GM19395 (cell line): ENCODE data around the gene ADTRP.

ENCODE experiments used
- ATAC-seq: cut with Tn5 transposase; IDR thresholded peaks from one replicate; pipeline ENCODE4 v1.9.1; 2021; ENCODE audit warnings: mild to moderate bottlenecking, moderate library complexity; ENCODE audit not compliant: unreplicated experiment

ADTRP gene, protein sequence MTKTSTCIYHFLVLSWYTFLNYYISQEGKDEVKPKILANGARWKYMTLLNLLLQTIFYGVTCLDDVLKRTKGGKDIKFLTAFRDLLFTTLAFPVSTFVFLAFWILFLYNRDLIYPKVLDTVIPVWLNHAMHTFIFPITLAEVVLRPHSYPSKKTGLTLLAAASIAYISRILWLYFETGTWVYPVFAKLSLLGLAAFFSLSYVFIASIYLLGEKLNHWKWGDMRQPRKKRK

DNA sequence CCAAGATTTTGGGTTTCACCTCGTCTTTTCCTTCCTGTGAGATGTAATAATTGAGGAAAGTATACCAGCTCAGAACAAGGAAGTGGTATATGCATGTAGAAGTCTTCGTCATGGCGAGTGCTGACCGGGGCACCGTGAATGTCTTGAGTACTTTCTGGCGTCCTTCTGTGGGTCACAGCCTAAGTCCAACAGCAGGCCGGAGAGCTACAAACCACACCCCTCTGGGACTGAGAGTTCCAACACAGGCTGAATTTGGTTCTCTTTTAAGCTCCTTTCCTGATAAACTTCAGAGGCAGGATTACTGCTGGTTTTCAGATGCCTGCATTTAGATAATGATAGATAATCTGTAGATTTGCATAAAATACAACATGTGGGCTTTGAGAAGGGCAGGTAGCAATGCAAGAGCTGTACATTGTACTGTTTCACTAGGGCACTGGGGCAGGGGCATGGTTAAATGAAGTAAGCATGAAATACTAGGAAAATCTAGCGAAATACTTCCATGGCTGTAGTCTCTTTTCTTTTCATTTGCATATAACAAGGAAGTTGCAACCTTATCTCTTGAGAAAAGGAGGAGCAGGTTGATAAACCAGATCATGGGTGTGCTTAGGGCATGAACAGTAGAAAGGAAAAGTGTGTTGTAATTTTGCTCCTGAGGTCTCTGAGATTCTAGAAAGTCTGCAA, at the start of gene ADTRP:
ADTRP (minus strand) TSS at position 156 of the 681 bp plus-strand sequence; CDS start at position 112, 44 bp downstream.
- ATAC-seq: no peak

DNA sequence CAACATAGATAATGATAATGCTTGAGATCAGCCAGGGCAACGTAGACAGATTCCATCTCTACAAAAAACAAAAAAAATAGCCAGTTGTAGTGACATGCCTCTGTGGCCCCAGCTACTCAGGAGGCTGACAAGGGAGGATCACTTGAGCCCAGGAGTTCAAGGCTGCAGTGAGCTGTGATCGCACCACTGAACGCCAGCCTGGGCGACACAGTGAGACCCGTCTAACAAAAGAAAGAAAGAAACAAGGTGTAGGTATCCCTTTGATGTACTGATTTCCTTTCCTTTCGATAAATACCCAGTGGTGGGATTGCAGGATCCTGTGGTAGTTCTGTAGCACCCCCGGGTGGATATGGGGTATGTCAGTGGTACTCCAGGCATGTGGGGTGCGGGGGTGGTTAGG, 48.2 kb upstream of the ADTRP start:
- ATAC-seq: no peak

DNA sequence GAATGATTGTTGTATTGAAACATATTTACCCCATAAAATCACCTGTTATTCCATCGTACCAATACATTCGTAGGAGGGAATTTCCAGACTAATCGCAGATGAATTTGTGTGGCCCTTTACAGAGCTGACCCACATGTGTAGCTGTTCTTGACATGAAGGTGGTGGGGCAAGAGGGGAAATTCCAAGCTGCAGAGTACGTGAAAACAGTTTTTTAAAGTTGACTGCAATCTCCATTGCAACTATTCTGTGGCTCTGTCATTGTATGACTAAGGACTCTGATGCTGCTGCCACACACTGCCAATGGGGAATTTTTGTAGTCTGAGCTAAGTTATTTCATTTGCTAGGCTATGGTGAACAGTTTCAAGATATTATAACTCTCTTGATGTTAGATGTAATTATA, 46.4 kb upstream of the ADTRP start:
- ATAC-seq: peak; percentile 59

DNA sequence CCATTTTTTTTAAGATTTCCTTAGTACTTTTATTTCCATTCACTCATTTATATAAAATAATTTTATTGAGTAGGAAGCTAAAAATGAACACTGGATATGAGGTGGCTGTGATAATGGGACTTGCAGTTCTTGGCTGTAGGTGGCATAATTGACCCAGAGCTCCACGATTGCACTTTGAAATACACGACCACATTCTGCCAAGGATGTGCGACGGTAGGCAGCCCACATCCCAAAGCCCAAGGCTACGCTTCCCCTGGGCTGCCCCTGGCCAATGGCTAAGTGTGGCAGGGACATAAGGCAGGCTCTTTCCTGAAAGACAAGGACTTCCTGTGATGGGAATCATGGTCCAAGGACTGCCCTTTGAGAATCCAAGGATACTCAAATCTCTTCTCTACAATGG, 43.7 kb upstream of the ADTRP start:
- ATAC-seq: no peak

- ATAC-seq: no peak
Measured at GRCh38 chr6:11821781-11822180, 43.2 kb upstream of the ADTRP start.

DNA sequence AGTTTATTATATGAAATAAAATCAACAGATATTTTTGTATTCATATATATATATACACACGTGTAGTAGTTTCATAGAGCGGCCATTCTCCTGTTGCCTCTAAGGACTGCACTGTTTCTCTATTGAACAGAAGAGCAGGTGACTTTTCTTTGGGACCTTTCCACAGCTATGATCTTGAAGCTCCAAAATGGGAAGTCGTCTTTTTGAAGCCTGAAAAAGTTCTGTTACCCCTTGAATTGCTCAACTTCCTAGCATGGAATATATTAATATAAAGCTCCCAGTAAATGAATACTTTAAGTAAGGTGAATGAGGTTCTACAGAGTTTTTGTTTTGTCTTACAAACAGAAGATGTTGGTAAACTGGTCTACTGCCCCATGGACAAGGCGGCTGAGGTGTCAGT, 42.2 kb upstream of the ADTRP start:
- ATAC-seq: no peak

- ATAC-seq: no peak
Measured at GRCh38 chr6:11819486-11819885, 40.9 kb upstream of the ADTRP start.

GRCh38 chr6:11815231-11815630, 36.6 kb upstream of the ADTRP start:
- no peak for ATAC-seq

DNA sequence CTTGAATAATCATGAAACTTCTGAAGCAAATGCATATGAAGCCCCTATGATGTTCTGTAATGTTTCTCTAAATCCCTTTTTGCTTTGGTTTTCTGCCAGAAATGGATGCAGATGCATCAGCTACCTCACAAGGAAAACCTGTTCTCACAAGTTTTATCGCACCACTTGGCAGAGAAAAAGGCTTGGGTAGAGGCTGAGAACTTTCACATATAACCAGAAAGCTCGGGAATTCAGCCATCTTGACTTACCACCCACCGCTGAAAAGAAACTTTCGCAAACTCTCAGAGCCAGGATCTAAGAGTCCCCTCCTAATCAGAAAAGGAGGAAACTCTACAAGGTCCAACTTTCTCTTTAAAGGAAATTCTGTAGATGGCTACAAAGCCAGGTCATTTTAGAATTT, 36.2 kb upstream of the ADTRP start:
- no peak for ATAC-seq

DNA sequence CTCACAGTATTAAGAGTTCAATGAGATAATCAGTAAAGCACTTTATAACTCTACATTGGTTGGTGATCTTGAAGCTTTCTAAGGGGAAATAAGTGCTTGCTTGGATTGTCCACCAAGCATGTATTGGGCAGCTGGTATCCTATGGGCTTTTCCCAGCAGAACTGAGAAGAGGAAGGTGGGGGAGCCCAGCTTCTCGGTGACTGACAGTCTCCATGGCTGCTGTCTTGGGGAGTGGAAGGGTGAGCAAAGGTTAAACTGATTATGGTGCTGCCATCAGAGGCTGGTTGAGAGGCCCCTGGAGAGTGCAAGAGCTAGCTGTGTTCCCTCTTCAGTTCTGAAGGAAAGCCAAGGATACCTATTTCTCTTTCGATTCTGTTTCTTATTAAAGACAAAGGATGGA, 35.5 kb upstream of the ADTRP start:
- no peak for ATAC-seq

- ATAC-seq: no peak
Measured at GRCh38 chr6:11813606-11814005, 35.0 kb upstream of the ADTRP start.

GRCh38 chr6:11812951-11813350, 34.3 kb upstream of the ADTRP start:
- ATAC-seq: no peak

- no peak for ATAC-seq
Measured at GRCh38 chr6:11812439-11812838, 33.8 kb upstream of the ADTRP start.

DNA sequence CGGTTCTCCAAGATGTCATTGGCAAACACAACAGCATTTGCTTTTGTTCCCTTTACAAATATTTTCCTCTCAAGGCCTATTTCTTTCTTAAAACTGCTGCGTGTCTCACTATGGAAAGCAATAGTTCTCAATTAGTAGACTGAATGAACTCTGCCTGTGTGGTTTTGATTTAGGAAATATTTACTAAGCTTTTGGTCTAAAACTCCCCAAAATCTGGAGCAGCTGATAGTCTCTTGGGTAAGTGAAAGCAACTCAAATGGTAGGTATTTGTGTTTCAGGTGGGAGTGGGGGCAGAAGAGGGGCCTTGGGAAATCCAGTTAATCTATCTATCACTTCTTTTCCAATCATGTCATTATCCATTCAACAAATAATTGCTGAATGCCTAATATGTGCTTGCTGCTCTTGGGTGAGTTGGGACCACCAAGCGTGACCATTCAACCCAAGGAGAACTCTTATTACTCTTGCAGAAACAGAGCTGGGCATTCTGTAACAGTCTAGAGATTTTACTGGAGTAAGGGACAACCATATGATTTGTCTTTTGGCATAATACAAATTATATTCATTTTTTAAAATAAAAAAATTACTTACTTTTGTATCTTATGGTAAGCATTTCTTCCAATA, 33.2 kb upstream of the ADTRP start:
- no peak for ATAC-seq

DNA sequence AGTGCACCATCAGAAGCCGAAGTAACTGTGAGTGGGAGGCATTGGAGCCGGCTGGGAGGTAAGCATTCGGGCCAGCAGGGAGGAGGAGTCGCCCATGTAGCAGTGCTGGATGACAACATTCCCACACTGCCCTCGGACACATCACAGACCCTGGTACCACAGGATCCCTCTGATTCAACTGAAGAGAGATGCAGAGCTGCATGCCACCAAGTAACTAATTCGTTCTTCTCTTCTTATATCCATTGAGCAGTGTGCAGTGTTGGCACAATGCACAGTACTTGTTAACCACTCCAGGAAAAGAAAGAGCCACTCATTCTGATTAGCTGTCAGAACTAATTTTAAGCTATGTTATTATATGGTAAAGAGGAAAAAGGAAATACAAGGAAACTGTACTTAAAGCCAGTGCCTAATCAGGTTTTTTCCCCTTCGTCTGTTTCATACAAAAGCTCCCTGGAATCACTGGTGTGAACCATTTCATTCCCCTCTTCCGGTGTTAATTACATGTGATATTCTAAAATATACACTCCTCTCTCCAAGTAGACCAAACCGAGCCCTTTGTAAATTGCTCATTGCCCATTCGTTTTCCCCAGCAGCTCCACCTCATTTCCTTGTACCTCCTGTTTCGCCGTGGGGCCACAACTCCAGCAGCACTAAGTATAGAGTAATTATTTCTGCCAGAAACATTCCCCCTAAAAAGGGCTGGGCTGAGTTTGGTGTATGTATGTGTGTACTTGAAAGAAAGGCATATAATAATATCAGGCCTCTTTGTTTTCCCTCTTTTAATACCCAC, 32.4 kb upstream of the ADTRP start:
- ATAC-seq: no peak

GRCh38 chr6:11810039-11810541, 31.5 kb upstream of the ADTRP start:
- no peak for ATAC-seq

DNA sequence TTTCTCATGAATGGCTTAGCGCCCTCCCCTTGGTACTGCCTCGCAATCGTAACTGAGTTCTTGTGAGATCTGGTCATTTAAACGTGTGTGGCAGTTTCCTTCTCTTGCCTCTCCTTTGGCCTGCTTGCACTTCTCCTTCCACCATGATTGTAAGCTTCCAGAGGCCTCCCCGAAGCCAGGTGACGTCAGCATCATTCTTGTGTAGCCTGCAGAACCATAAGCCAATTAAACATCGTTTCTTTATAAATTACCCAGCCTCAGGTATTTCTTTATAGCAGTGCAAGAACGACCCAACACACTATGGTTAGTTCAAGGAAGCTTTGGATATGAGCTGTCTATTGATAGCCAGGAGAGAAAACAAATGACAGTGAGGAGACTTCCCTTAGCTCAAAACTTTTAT, 29.5 kb upstream of the ADTRP start:
- no peak for ATAC-seq

DNA sequence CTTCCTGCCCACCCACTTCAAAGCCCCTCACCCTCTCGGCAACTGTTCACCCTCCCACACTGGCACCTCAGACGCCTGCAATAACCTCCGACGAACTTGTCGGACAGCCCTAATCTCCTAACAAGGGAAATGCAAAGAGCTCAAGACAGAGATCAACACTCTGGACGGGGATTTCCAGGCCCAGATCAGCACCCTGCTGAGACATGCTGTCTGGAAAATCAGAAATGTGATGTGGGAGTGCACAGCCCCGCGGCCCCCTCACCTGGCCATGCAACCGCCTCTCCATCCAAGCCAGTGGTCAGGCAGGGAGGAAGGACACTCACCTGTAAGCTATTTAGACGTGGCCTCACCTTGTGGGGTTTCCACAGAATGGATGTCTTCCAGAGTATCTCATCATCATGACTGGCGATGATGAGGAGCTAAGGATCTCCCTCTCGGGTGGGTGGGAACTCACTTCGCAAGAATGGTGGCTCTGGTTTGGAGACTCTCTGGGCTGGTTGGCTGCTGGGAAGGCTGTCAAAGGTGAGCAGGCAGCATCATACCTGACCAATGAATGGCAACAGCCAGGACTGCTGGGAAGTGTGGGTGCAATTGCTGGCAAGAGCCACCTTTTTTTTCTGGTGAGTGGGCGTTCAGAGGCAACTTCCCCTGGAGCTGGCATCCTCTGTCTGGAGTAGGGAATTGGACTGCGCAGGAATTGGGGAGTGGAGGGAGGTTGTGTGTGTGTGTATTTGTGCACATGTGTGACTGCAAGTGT, 28.1 kb upstream of the ADTRP start:
- ATAC-seq: no peak

DNA sequence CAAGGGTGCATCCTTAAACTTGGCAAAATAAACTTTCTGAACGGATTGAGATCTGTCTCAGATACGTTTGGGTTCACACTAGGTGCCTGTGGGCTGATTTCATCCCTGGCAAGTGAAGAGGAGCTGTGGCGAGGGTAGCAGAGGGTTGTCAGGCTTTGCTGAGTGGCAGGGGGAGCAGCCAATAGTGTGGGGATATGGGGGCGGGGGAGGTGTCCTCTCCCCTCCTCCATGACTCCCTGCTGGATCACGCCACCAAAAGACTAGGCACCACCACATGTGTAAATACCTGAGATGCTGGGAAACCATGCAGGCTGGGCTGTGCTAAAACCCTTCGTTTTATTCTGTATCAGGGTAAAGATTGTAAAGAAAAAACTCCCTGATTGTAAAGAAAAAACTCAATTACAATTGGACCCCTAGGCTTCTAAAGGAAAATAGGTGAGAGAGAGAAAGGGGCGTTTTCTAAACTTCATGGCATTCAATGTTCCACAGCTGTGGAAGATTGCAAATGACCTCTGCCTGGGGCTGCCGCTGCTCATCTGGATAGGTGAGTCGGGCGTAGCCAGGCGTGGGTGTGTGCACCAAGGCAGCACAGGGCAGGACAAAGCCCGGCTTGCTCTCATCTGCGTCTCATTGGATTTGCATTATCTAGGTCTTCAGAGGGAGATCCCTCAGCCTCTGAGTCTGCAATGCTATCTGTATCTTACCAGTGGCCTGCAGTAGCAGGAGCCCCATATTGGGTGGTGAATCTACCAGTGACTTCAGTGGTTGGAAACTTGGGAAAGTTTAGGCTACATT, 26.9 kb upstream of the ADTRP start:
- no peak for ATAC-seq

DNA sequence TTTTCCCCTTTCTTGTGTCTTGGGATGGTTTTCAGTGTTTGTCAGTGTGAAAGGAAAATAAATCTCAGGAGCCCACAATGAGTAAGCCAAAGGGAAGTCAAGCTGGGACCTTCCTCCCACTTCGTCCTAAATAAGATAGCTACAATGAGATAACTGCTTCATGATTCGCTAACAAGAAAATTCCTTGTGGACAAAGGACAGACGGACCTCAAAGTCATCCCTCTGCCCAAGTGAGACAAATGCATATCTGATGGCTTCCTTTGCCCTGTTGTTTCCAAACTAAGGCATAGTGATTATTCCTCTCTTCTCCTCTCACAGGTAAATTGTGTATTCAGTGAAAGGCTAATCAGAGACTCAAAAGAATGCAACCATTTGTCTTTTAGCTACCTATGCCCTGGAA, 26.1 kb upstream of the ADTRP start:
- ATAC-seq: no peak
